ENCODE results near the gene UTS2B.
"Not testable (repeated sequence)": the region's sequence is repeated elsewhere in the genome, so short reads cannot be mapped to it uniquely, and the experiment has no call there.

Gene UTS2B

DNA sequence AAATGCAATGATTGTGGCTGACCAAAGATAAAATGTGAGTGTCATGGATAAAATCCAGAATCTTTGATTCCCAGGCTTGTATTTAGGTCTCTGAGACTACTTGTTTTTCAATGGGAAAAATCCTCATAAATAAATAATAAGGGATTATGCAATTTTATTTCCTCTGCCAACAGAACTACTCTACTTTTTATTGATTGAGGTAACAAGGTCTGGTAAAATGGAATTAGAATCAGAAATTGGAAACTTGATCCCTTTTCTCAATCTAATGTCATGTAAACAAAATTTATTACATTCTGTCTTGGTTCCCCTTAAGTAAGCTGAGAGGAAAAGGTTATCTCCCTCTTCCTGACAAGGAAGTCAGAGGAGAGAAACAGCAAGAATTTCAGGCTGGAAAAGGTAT, 49.4 kb downstream of the UTS2B start:
- H3K9me3 ChIP-seq = no peaks in the 10 kb centered on the region
- H3K27me3 ChIP-seq = no peaks in the 10 kb centered on the region
- no peak overlapping the region for H3K27ac ChIP-seq
- no peak overlapping the region for H3K4me3 ChIP-seq (ENCODE audit: low read depth in 1 of 2, low read length in 1 of 2)
- TF ChIP-seq, protein P1, sequence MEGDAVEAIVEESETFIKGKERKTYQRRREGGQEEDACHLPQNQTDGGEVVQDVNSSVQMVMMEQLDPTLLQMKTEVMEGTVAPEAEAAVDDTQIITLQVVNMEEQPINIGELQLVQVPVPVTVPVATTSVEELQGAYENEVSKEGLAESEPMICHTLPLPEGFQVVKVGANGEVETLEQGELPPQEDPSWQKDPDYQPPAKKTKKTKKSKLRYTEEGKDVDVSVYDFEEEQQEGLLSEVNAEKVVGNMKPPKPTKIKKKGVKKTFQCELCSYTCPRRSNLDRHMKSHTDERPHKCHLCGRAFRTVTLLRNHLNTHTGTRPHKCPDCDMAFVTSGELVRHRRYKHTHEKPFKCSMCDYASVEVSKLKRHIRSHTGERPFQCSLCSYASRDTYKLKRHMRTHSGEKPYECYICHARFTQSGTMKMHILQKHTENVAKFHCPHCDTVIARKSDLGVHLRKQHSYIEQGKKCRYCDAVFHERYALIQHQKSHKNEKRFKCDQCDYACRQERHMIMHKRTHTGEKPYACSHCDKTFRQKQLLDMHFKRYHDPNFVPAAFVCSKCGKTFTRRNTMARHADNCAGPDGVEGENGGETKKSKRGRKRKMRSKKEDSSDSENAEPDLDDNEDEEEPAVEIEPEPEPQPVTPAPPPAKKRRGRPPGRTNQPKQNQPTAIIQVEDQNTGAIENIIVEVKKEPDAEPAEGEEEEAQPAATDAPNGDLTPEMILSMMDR (IDR thresholded peaks at IDR 0.05) = no peak
- H3K36me3 ChIP-seq = no peaks in the 10 kb centered on the region
- H3K4me1 ChIP-seq (ENCODE audit: control insufficient read depth in 1 of 2, insufficient read depth in 1 of 2, low read depth in 1 of 2, low read length in 1 of 2) = no peaks in the 10 kb centered on the region

DNA sequence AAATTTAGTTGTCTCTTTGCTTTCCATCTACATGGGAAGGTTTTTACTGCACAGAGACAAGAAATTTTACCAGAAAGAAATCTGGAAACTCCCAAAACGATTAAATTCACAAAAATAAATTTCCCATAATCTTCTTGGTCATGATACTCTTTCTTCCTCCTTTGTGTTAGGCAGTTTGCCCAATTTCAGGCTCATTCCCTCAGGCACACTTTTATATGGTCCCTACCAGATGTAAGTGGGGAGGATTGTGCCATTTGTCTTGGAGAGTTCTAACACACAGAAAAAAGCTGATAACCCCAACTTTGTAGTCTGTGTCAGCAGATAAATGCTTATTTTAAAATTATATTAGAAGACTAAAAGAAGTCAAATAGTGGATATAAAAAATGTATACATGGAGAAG, 50.2 kb downstream of the UTS2B start:
- Histone ChIP-seq H3K9me3 (no peaks in the 10 kb centered on the region), H3K4me1 (ENCODE audit: control insufficient read depth in 1 of 2, insufficient read depth in 1 of 2, low read depth in 1 of 2, low read length in 1 of 2) (no peaks in the 10 kb centered on the region), H3K36me3 (no peaks in the 10 kb centered on the region), H3K27me3 (no peaks in the 10 kb centered on the region), H3K27ac (no peak overlapping the region), H3K4me3 (ENCODE audit: low read depth in 1 of 2, low read length in 1 of 2) (no peak overlapping the region)
- TF ChIP-seq, protein P1 (IDR thresholded peaks at IDR 0.05) = no peak

DNA sequence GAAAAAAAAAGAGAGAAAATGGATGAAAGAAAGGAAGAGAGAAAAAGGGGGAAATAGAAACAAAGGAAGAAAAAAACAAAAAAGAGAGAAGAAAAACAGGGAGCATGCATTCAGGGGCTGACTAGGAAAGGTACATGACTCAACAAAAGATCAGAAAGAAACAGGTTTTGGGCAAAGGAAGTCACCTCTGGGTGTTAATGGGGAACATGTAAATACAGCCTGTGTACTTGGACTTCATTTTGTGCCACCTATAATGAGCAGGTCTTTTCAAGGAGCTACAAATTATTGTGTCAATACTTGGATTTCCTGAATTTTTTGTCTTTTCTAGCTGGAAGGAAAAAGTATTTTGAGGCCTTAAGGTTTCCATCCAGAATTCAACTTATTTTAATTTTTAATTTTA, 54.6 kb downstream of the UTS2B start:
- H3K36me3 ChIP-seq = no peaks in the 10 kb centered on the region
- no peaks in the 10 kb centered on the region for H3K27me3 ChIP-seq
- no peaks in the 10 kb centered on the region for H3K4me1 ChIP-seq (ENCODE audit: control insufficient read depth in 1 of 2, insufficient read depth in 1 of 2, low read depth in 1 of 2, low read length in 1 of 2)
- H3K27ac ChIP-seq = no peak overlapping the region
- no peak overlapping the region for H3K4me3 ChIP-seq (ENCODE audit: low read depth in 1 of 2, low read length in 1 of 2)
- TF ChIP-seq, protein P1 (IDR thresholded peaks at IDR 0.05) = no peak
- H3K9me3 ChIP-seq = no peaks in the 10 kb centered on the region

DNA sequence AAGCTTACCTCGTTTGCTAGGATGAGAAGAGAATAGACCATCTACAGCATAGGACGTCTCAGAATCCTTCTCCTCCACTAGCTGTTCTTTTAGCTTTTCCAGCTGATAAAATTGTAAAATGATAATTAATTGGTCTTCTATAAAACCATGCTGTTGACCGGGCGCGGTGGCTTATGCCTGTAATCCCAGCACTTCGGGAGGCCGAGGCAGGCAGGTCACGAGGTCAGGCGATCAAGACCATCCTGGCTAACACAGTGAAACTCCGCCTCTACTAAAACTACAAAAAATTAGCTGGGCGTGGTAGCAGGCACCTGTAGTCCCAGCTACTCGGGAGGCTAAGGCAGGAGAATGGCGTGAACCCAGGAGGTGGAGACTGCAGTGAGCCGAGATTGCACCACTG, 55.1 kb downstream of the UTS2B start:
- H3K36me3 ChIP-seq; H3K27ac ChIP-seq; H3K4me1 ChIP-seq (ENCODE audit: control insufficient read depth in 1 of 2, insufficient read depth in 1 of 2, low read depth in 1 of 2, low read length in 1 of 2); H3K4me3 ChIP-seq (ENCODE audit: low read depth in 1 of 2, low read length in 1 of 2); H3K27me3 ChIP-seq; H3K9me3 ChIP-seq: not testable (repeated sequence)

DNA sequence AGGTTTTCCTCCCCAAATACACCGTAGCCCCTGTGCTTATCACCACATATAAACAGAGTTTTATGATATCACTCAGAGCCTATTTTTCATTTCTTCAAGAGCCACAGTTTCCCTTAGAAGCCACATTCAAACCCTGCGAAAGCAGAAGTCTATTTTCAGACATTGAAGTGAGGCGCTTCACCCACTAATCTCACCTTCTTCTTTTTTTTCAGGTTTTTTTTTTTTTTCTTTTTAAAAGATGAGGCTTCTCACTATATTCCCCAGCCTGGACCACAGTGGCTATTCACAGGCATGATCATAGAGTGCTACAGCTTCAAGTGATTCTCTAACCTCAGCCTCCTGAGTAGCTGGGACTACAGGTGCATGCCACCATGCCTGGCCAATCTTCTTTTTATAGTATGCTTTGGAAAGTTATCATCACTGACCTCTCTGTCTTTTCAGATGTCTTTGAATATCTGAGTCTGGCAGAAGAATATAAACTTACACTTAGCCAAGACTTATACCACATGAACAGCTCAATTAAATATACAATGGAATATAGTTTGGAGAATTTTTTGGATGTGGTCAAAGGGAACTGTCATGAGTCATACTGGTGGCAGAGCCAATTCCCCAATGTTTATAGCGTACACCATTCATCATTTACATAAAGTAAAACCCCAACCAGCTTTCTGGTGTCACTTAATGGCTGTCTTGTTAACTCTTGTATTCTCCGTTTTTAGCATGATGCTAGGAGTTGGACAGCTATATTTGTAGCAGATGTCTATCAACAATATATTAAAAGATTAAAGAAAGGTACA, 60.8 kb downstream of the UTS2B start:
- Histone ChIP-seq H3K27ac (no peak overlapping the region), H3K4me1 (ENCODE audit: control insufficient read depth in 1 of 2, insufficient read depth in 1 of 2, low read depth in 1 of 2, low read length in 1 of 2) (no peaks in the 10 kb centered on the region), H3K27me3 (no peaks in the 10 kb centered on the region), H3K9me3 (no peaks in the 10 kb centered on the region), H3K36me3 (no peaks in the 10 kb centered on the region), H3K4me3 (ENCODE audit: low read depth in 1 of 2, low read length in 1 of 2) (no peak overlapping the region)
- TF ChIP-seq, protein P1 (IDR thresholded peaks at IDR 0.05) = no peak

DNA sequence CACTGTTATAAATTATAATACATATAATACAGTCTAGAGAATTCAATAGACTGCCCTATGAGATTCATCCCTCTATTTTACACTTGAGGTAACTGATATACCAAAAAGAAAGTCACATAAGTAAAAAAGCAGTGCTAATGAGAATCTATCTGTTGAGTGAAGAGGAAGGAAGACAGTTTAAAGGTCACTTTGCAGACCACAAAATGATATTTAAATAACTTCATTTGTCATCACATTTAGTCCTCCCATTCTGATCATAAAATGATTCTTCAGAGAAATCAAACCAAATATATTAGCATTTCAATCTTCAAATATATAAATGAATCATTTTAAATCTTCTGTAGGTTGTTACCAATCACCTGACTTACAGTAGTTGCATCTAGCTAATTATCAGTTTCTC, 61.6 kb downstream of the UTS2B start:
- TF ChIP-seq, protein P1 (IDR thresholded peaks at IDR 0.05) = no peak

More for the DNA sequence above, 61.6 kb downstream of the UTS2B start:
- H3K9me3 ChIP-seq = no peaks in the 10 kb centered on the region
- no peaks in the 10 kb centered on the region for H3K27me3 ChIP-seq
- no peaks in the 10 kb centered on the region for H3K36me3 ChIP-seq
- no peaks in the 10 kb centered on the region for H3K4me1 ChIP-seq (ENCODE audit: control insufficient read depth in 1 of 2, insufficient read depth in 1 of 2, low read depth in 1 of 2, low read length in 1 of 2)
- no peak overlapping the region for H3K27ac ChIP-seq
- H3K4me3 ChIP-seq (ENCODE audit: low read depth in 1 of 2, low read length in 1 of 2) = no peak overlapping the region

Measured in neutrophil (primary cell).